ENCODE data around the gene MYO7A. TPM values are rescaled to one million over a fixed set of nuclear protein-coding genes. Genes with fewer than 3 reads are reported as not detected.

Gene MYO7A
- total RNA-seq, 3 donors from 2014 or later (not counting 1 experiment from before 2014, with no cell fraction given), result 0.20 to 1.1 (median 0.68) TPM

- Histone ChIP-seq H3K9me3 (ENCODE audit: control insufficient read depth, insufficient read depth, low read length) (no peaks in the 10 kb centered on the region), H3K36me3 (ENCODE audit: control insufficient read depth, insufficient read depth, low read length) (no peaks in the 10 kb centered on the region), H3K4me1 (ENCODE audit: control insufficient read depth, insufficient read depth, low read length) (peaks cover 11% of the 10 kb centered on the region), H3K27ac (ENCODE audit: low read length) (no peak overlapping the region), H3K4me3 (ENCODE audit: low read length) (no peak overlapping the region), H3K27me3 (ENCODE audit: control insufficient read depth, insufficient read depth, low read length) (no peaks in the 10 kb centered on the region)
- DNase-seq (no peak), ATAC-seq (no peak)
- Mint-ChIP-seq H3K9me3 (peaks cover 0 to 4% of the 10 kb centered on the region in 2 donors), H3K36me3 (no peaks in the 10 kb centered on the region), H3K27me3 (ENCODE audit: low read depth in 2 of 2) (no peaks in the 10 kb centered on the region), H3K27ac (no peak overlapping the region), H3K4me1 (no peaks in the 10 kb centered on the region), H3K4me3 (no peak overlapping the region)
- WGBS (ENCODE audit: insufficient coverage), result 77% methylated on average over 10 of the region's 10 CpGs
- TF ChIP-seq, protein P1, sequence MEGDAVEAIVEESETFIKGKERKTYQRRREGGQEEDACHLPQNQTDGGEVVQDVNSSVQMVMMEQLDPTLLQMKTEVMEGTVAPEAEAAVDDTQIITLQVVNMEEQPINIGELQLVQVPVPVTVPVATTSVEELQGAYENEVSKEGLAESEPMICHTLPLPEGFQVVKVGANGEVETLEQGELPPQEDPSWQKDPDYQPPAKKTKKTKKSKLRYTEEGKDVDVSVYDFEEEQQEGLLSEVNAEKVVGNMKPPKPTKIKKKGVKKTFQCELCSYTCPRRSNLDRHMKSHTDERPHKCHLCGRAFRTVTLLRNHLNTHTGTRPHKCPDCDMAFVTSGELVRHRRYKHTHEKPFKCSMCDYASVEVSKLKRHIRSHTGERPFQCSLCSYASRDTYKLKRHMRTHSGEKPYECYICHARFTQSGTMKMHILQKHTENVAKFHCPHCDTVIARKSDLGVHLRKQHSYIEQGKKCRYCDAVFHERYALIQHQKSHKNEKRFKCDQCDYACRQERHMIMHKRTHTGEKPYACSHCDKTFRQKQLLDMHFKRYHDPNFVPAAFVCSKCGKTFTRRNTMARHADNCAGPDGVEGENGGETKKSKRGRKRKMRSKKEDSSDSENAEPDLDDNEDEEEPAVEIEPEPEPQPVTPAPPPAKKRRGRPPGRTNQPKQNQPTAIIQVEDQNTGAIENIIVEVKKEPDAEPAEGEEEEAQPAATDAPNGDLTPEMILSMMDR (IDR thresholded peaks at IDR 0.05), result no peak
- intact Hi-C loops (cut with micrococcal nuclease), result no loop called here
Observed at GRCh38 chr11:77173494-77173893, 45.4 kb downstream of the MYO7A start.

DNA sequence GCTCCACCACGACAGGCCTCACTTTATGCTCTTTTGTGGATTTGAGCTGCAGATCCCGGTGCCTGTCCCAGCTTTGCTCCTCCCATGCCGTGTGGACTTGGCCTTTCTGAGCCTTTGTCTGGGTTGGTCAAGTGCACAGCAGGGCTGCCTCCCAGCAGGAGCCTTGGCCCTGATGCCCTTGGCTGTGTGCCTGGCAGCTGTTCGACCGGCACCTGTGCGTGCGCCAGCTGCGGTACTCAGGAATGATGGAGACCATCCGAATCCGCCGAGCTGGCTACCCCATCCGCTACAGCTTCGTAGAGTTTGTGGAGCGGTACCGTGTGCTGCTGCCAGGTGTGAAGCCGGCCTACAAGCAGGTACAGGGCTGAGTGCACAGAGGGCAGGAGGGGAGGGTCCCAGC lies 46.5 kb downstream of the MYO7A start:
- Mint-ChIP-seq H3K4me3 (no peak overlapping the region), H3K36me3 (no peaks in the 10 kb centered on the region)

GRCh38 chr11:77175021-77175842 lies 47.2 kb downstream of the MYO7A start:
- H3K4me1 ChIP-seq (ENCODE audit: control insufficient read depth, insufficient read depth, low read length), result peaks cover 11% of the 10 kb centered on the region
- H3K36me3 Mint-ChIP-seq, result no peaks in the 10 kb centered on the region
- TF ChIP-seq, protein P1 (IDR thresholded peaks at IDR 0.05), result no peak
- no peak for ATAC-seq
- no peaks in the 10 kb centered on the region for H3K27me3 ChIP-seq (ENCODE audit: control insufficient read depth, insufficient read depth, low read length)
- no peak overlapping the region for H3K27ac ChIP-seq (ENCODE audit: low read length)
- H3K27ac Mint-ChIP-seq, result no peak overlapping the region
- WGBS (ENCODE audit: insufficient coverage), result 78% methylated on average over 15 of the region's 15 CpGs
- intact Hi-C loops (cut with micrococcal nuclease), result no loop called here
- peaks cover 0 to 4% of the 10 kb centered on the region in 2 donors for H3K9me3 Mint-ChIP-seq
- H3K36me3 ChIP-seq (ENCODE audit: control insufficient read depth, insufficient read depth, low read length), result no peaks in the 10 kb centered on the region
- H3K27me3 Mint-ChIP-seq (ENCODE audit: low read depth in 2 of 2), result no peaks in the 10 kb centered on the region
- no peak overlapping the region for H3K4me3 Mint-ChIP-seq
- H3K4me1 Mint-ChIP-seq, result no peaks in the 10 kb centered on the region
- H3K9me3 ChIP-seq (ENCODE audit: control insufficient read depth, insufficient read depth, low read length), result no peaks in the 10 kb centered on the region
- no peak for DNase-seq
- H3K4me3 ChIP-seq (ENCODE audit: low read length), result no peak overlapping the region

More for the DNA sequence above, 46.5 kb downstream of the MYO7A start:
- no peak overlapping the region for H3K4me3 ChIP-seq (ENCODE audit: low read length)
- H3K27ac Mint-ChIP-seq, result no peak overlapping the region
- no peaks in the 10 kb centered on the region for H3K27me3 Mint-ChIP-seq (ENCODE audit: low read depth in 2 of 2)
- no peaks in the 10 kb centered on the region for H3K9me3 ChIP-seq (ENCODE audit: control insufficient read depth, insufficient read depth, low read length)
- no peak for DNase-seq
- intact Hi-C loops (cut with micrococcal nuclease), result no loop called here
- peaks cover 11% of the 10 kb centered on the region for H3K4me1 ChIP-seq (ENCODE audit: control insufficient read depth, insufficient read depth, low read length)
- 95% methylated on average over 16 of the region's 16 CpGs for WGBS (ENCODE audit: insufficient coverage)
- H3K36me3 ChIP-seq (ENCODE audit: control insufficient read depth, insufficient read depth, low read length), result no peaks in the 10 kb centered on the region
- H3K27ac ChIP-seq (ENCODE audit: low read length), result no peak overlapping the region
- no peak for ATAC-seq
- TF ChIP-seq, protein P1 (IDR thresholded peaks at IDR 0.05), result no peak
- no peaks in the 10 kb centered on the region for H3K27me3 ChIP-seq (ENCODE audit: control insufficient read depth, insufficient read depth, low read length)
- no peaks in the 10 kb centered on the region for H3K4me1 Mint-ChIP-seq
- H3K9me3 Mint-ChIP-seq, result peaks cover 0 to 4% of the 10 kb centered on the region in 2 donors
